Measurements from ENCODE around the gene STK33.

Gene STK33

DNA sequence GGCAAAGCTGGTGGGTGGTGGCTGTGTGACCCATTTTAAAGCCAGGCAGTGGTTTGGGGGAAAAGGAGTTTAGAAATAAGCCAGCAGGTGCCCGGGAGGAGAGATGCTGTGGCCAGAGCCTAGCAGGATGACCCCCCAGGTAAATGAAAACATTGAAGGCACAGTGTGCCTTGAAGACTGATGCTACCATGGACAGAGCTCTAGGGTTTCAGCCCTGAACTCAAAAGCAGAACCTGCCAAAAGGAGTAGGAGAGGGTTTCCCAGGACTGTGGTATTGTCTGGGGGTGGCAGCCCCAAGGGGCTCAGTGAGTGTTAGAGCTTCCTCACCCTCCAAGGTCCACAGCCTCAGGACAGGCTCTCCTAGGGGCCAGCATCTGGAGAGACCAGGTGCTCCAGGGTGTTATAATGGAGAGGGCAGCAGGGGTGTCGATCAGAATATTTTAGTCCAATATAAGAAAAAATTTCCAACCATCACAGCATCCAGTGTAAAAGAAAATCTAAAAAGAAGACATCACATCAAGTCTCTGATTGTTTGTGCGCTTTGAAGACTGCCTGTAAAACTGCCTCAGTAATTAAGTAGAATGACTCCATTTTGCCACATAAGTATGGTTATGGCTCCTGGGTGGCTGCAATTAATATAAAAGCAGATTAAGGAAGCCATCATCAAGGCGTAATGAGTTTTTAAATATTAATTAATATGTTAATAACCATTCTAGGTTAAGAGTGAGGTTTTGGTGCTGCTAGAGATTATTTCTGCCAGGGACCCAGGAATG is 241.7 kb downstream of the STK33 start:
- DNase-seq: no peak

DNA sequence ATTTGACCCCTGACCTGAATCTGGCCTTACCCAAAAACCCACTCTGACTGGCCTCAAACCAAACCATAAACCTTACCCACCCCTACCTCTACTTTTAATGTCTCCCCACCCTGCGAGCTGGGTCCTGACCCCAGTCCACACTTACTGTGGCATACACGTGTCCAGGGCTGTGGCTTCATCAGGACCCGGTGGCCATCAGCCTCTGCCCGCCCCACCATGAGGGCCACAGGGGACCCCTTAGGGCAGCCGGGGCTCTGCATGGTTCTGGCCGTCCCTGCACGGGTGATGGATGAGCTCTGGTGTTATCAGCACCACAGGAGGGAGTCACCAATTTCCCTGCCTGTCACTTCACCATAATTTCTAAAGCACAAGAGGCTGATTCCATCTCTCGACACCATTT is 242.8 kb downstream of the STK33 start:
- DNase-seq: no peak

DNA sequence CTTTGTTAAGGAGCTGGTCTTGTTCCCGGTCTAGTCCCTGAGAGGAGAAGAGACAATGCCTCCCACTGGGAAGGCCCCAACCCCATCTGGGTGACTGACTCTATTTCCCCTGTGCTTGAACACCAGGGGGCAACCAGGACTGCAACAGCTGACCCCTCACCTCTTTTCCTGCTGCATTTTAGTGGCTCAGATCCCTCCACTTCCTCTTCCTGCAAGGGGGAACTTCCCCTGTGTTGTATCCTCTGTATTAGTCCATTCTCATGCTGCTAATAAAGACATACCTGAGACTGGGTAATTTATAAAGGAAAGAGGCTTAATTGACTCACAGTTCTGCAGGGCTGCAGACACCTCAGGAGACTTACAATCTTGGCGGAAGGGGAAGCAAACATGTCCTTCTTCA is 246.1 kb downstream of the STK33 start:
- no peak for DNase-seq

DNA sequence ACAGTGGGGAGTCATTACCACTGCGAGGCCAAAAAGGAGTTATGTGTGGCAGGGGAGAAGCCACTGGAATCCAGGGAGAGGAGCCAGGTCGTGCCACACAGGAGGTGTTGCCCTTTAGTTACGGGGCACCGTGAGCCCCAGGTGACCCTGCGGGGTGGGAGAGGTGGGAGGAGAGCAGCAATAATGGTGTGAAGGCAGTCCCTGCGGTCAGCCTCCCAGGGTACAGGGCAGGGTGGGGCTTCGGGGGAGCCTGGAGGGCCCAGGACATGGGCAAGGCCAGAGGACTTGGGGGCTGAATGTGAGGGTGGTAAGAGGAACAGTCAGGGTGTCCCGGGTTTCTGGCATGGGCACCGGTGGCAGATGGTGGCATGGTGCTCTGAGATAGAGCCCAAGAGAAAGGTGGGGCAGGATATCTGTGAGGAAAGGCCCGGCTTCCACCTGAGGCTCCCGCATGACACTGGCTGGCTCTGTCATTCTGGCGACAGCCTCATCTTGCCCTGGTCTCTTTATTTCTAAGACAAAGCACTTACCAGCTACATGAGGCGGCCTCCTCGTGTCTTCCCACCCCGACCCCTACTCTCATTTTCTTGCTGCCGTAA is 247.8 kb downstream of the STK33 start:
- DNase-seq: no peak

DNA sequence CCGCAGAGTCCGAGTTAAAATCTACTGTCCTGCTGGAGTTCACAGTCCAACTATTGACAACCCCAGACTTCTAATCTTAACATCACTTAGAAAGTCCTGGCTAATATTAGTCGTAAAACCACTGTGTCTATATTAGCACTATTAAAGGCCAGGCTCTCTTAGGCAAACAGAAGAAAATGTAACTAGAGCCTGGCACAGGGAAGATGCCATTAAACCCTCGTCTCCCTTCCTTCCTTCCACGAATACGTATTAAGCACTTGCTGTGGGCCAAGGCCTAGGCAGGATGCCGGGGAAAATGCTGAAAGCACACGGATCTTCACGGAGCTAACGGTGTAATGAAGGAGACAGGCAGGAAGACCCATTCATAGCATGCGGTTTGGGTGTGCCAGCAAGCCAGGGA is 248.8 kb downstream of the STK33 start:
- no peak for DNase-seq

DNA sequence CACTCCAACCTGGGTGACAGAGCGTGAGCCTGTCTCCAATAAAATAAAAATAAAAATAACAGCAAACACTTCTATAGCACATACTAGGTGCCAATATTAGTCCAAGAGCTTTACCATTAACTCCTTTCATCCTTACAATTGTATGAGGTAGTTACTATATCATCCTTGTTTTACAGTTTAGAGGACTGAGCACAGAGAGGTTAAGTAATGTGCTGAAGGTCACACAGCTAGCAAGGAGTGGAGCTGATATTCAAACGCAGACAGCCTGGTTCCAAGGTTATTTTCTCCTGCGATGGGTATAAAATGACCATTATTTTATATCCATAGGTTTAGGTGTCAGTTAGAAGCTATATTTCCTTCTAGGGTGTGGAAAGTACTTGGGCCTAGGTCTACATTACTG is 249.7 kb downstream of the STK33 start:
- no peak for DNase-seq

DNA sequence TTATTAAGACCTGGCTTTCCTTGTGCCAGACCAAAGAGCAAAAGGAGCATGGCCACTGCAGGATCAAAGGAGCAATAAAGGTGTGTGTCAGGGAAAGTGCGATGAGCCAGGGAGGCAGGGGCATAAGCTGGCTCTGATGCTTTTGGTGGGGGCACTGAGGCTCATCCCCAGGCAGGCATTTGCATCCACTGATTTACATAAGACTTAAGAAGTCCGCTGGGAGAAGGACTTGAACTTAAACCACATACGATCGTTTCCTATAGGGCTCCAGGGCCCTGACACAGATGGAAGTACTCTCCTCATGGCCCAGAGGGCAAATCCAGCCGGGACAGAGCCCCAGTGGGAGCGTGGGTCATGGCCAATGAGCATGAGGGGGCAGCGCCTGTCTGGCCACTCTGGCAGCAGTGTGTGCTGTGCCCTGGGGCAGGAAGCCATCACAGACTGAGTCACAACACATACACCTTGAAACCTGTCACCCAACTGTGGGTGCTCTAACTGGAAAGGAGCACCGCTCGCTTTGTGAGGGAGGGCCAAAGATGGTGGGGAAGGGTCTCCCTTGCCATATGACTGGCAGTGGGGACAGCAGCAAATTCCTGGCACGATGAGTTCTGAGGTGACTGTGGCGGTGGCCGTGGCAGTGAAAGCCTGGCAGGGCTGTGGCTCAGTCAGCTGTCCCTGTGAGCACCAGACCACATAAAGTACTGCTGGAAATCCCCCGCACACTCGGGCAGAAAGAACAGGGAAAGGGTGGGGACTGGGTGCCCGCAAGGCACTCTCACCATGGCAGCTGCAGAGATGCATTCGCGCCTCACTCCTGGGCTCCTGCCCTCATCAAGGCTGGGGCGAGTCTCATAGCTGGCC is 251.0 kb downstream of the STK33 start:
- DNase-seq: peak; percentile 40

DNA sequence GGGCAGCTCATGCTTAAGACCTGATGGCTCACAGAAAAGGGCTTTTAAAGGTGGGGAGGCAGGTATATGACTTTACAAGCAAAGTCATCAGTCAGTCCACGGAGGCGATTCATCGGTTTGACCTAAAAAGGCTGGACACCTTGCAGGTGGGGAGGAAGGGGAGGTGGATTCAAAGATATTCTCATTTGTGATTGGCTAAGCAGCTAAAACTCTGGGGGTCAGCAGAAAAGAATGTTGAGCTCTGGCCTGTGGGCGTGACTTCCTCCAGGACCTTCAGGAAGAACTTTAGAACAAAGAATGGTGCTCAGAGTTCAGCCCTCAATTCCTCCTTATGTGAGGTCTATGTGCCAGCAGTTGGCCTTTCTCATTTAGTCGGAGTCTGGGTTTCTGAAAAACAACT is 252.0 kb downstream of the STK33 start:
- DNase-seq: no peak
